GM18951 (cell line): Measurements from ENCODE around the gene SCG3.

Experiments
- POLR2A ChIP-seq: IDR thresholded peaks from 4 replicates; pipeline ENCODE4 v1.6.1; 2011; ENCODE audit warnings: mild to moderate bottlenecking; ENCODE audit not compliant: insufficient read length, insufficient read depth; ENCODE audit errors: extremely low read depth
- in situ Hi-C: fragments of 300-500 bp; cut with MboI; formaldehyde crosslinking; loops from one replicate; pipeline ENCODE4 v1.12.0; 2022; ENCODE audit warnings: low sequenced_read_pairs, mixed read lengths, inconsistent platforms; ENCODE audit not compliant: unreplicated experiment

Gene SCG3

DNA sequence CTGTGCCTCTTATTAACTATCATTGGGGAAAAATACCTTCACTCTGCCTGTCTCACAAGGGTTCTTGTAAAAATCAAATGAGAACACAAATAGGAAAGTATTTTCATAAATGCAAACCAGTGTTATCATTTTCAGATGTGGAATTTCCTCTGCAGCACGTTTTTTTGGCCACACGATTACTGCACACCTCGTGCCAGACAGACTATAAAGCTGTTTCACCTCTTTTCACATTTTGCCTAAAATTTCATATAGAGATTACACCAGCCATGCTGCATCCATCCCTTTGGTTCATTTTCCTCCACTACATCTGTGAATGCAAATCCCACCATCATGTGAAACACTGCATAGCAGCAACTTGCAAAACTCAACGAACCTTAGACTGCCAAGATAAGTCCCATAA lies 68.9 kb downstream of the SCG3 start:
- TF ChIP-seq POLR2A: no peak
- in situ Hi-C loops: no loop called here

DNA sequence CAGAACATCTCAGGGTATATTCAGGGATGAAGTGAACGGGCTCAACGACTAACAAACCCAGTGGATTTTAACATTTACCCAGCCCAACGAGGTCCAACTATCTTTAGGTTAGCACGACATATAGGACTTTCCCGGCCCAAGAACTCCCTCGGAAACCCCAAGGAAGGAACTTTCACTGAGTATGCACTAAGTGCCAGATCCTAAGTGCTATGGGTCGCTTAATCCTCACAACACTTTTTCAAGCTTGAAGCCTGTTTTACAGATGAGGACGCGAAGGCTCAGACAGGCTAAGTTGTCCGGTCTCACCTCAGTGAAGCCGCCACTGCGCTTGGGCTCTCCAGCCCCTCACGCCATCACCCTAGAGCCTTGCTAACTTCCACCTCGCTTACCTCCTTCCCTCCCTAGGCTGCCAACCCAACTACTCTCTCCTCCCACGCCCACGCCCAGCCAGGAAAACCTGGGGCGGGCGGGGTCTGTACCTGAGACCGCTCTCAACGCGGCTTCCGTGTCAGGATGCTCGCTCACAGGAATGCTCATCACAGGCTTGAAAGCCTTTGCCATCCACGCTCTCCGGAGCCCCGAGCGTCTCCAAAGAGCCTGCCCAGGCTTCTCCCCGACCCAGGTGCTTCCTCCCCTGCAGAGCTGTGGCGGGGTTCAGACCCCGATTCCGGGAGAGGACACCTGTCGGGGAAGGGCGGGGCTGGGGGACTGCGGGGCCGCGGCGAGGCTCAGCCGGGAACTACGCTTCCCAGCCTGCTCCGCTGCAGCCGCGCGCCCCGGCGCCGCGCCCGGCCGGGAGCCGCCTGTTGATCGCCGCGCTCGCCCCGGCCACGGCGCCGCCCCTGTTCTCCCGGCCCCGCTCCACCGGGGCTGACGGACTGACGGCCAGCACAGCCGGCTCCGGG lies 69.7 kb downstream of the SCG3 start, which contains the start of gene TMOD2:
Gene TMOD2, plus strand, starts transcription at position 806 of the 905 bp plus-strand sequence. CDS start 14,845 bp downstream, outside the sequence.
- in situ Hi-C loops: no loop called here
- TF ChIP-seq POLR2A: no peak

- in situ Hi-C loops: no loop called here
- TF ChIP-seq POLR2A: no peak
Observed at GRCh38 chr15:51751697-51752683, 70.7 kb downstream of the SCG3 start.

GRCh38 chr15:51752888-51753287 lies 71.6 kb downstream of the SCG3 start:
- no peak for TF ChIP-seq POLR2A
- in situ Hi-C loops: no loop called here

GRCh38 chr15:51754267-51754666 lies 73.0 kb downstream of the SCG3 start:
- in situ Hi-C loops: no loop called here
- TF ChIP-seq POLR2A: no peak

DNA sequence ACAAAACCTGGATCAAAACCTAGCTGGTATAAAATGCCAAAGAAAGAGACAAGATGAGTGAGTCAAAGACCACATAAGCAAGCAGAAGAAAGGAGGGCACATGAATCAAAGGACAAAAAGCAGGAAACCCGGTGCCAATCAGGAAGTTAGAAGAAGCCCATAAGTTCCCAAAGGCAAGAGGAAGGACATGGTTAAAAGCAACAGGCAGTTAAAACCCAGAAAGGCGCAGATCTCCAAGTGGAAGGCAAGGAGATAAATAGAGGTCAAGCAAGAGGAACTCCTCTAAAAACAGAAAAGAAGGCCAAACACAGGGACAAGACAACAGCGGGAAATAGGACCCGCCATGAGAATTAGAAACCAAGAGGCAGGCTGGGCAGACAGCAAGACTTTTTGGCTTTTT lies 74.5 kb downstream of the SCG3 start:
- in situ Hi-C loops: no loop called here
- no peak for TF ChIP-seq POLR2A

GRCh38 chr15:51756482-51756881 lies 75.2 kb downstream of the SCG3 start:
- no peak for TF ChIP-seq POLR2A
- in situ Hi-C loops: no loop called here

DNA sequence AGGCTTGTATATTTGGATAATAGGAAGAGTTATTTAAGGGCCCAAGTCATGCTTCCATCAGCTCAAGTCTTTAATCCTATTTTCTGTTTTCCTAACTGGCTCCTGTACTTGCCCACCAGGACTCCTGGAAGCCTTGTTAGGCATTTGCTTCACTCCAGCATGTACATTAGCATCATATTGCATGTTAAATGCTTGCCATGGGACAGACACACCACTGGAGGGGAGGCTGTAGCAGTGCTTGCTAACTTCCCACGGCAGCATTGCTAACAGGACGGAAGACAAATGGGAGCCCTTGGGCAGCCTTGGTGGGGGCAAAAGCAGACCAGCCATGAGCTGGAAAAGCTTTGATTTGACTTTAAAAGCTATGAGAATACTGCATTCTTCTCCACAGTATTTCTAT lies 76.1 kb downstream of the SCG3 start:
- no peak for TF ChIP-seq POLR2A
- in situ Hi-C loops: no loop called here

DNA sequence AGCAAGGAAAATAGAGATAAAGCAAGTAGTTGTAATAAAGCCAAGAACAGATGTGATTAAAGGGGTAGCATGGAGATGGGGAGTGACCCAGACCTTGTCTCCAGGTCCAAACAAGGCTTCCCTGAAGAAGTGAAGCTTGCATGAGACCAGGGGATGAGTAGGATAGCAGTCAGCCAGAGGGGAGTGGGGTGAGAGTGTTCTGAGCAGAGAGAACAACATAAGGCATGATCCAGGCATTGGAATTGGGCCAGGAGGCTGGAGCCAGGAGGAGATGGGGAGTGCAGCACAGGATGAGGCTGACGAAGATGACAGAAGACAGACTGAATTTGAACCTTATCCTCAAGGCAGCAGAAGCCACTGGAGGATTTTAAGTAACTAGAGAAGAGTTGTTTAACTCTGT lies 77.3 kb downstream of the SCG3 start:
- in situ Hi-C loops: no loop called here
- TF ChIP-seq POLR2A: no peak

DNA sequence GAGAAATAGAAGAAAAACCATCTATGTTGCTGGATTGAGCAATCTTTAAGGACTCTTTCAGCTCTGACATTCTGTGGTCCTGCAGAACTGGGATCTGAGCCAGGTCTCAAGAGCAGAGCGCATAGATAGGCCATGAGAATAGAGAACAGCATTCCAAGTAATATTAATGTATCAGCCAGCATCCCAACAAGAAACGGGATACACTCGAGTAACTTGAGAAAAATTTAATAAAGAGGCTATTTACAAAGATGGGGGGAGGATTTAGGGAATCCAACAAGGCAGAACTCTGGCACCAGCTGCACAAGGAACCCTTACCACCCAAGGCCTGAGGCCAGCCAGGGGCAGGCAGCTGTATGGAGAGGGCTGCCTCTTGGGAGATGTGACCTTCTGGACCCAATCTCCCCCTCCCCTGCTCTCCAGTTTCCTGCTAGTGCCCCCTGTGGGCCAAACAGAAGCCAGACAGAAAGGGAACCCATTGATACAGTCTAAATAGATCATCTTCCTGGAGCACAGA lies 78.3 kb downstream of the SCG3 start:
- in situ Hi-C loops: no loop called here
- TF ChIP-seq POLR2A: no peak

DNA sequence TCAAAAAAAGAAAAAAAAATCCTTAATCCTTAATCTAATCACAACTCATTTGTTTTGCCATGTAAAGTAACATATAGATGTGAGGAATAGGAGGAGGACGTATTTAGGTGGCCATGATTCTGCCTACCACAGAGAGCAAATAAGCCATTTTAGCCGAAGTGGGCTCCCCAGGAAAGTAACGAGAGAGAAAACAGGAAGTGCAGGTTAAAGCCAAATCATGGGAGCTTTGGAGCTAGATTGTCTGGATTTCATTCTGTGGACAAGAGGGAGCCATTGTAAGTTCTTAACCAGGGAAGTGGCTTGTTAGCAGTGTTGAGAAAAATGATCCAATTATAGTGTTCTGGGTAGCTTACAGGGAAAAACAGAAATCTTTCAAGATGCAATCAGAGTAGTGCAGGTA lies 79.5 kb downstream of the SCG3 start:
- in situ Hi-C loops: no loop called here

DNA sequence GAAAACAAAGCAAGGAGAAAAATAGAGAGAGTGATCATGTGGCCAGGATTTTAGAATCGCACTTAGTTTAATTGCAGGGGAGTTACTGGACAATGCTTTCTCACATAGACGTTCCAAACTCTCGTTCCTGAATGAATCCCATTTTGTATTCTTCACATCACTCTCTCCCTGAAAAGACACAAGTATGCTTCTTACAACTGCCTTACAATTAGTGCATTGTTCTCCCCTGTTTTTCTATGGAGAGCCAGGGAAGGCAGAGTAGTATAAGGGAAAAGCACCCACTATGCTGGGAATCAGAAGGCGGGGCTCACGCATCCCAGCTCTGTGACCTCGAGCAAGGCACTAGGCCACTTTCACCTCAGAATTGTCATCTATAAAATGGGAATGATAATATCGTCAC lies 84.4 kb downstream of the SCG3 start:
- in situ Hi-C loops: no loop called here
- TF ChIP-seq POLR2A: no peak

More for the DNA sequence above, 79.5 kb downstream of the SCG3 start:
- TF ChIP-seq POLR2A: no peak

DNA sequence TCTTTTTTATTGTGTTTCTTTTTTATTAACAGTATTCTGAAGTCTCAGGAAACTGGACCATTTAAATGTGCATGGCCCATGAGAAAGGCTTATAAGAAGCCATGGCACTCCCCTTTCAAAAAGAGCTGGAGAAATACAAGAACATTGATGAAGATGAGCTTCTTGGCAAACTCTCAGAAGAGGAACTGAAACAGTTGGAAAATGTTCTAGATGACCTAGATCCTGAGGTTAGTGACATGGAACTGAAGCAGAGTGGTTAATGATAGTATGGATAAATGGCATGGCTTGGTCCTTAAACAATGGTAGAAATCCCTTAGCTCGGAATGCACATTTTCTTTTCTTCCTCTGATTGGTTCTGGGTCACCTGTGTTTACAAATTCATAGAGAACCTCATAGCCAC lies 85.0 kb downstream of the SCG3 start:
- TF ChIP-seq POLR2A: no peak
- in situ Hi-C loops: no loop called here
